HCEC 1CT (cell line): Measurements from ENCODE around the gene CHD1L.
"Not testable (repeated sequence)": the region's sequence is repeated elsewhere in the genome, so short reads cannot be mapped to it uniquely, and the experiment has no call there.

Experiments
- DNase-seq: peaks from one replicate; pipeline ENCODE4 v3.0.0-alpha.2; 2017

The CHD1L gene

GRCh38 chr1:147242449-147243227 lies at the start of gene CHD1L:
CHD1L (plus strand) TSS chr1:147242684; CDS start chr1:147242704, 20 bp downstream.
- peak; percentile 95 for DNase-seq

GRCh38 chr1:147197324-147197723 lies 45.2 kb upstream of the CHD1L start:
- DNase-seq = not testable (repeated sequence)

GRCh38 chr1:147201276-147201675 lies 41.2 kb upstream of the CHD1L start:
- no peak for DNase-seq

GRCh38 chr1:147201786-147202185 lies 40.7 kb upstream of the CHD1L start:
- no peak for DNase-seq

- DNase-seq = no peak
These were observed 39.9 kb upstream of the CHD1L start for GRCh38 chr1:147202576-147202975.

GRCh38 chr1:147204080-147204479 lies 38.4 kb upstream of the CHD1L start:
- DNase-seq = no peak

- no peak for DNase-seq
These were observed 35.3 kb upstream of the CHD1L start for GRCh38 chr1:147207192-147207591.

GRCh38 chr1:147208619-147209018 lies 33.9 kb upstream of the CHD1L start:
- DNase-seq = no peak

- no peak for DNase-seq
These were observed 32.4 kb upstream of the CHD1L start for GRCh38 chr1:147209825-147210821.

GRCh38 chr1:147210987-147211386 lies 31.5 kb upstream of the CHD1L start:
- DNase-seq = no peak

GRCh38 chr1:147211577-147211976 lies 30.9 kb upstream of the CHD1L start:
- no peak for DNase-seq

- peak; percentile 32 for DNase-seq
These were observed 29.2 kb upstream of the CHD1L start for GRCh38 chr1:147213271-147213670.

- DNase-seq = peak; percentile 16
These were observed 28.2 kb upstream of the CHD1L start for GRCh38 chr1:147214325-147214724.

GRCh38 chr1:147214842-147215539 lies 27.5 kb upstream of the CHD1L start:
- no peak for DNase-seq

GRCh38 chr1:147215540-147215916 lies 27.0 kb upstream of the CHD1L start:
- DNase-seq = no peak

GRCh38 chr1:147216124-147216523 lies 26.4 kb upstream of the CHD1L start:
- DNase-seq = no peak

- no peak for DNase-seq
These were observed 25.3 kb upstream of the CHD1L start for GRCh38 chr1:147217141-147217540.

GRCh38 chr1:147218606-147219005 lies 23.9 kb upstream of the CHD1L start:
- DNase-seq = no peak

- no peak for DNase-seq
These were observed 18.5 kb upstream of the CHD1L start for GRCh38 chr1:147223740-147224615.

- peak; percentile 53 for DNase-seq
These were observed 17.2 kb upstream of the CHD1L start, which contains the start of gene FMO5 for GRCh38 chr1:147225193-147225730. FMO5 (minus strand) TSS chr1:147225339; CDS start chr1:147225029, 310 bp downstream.

- DNase-seq = not testable (repeated sequence)
These were observed 11.5 kb upstream of the CHD1L start for GRCh38 chr1:147231032-147231431.

GRCh38 chr1:147233903-147234302 lies 8.6 kb upstream of the CHD1L start:
- DNase-seq = not testable (repeated sequence)
